GM18499 (cell line): Measurements from ENCODE around the gene GPR89B.
"Not testable (repeated sequence)": the region's sequence is repeated elsewhere in the genome, so short reads cannot be mapped to it uniquely, and the experiment has no call there.

Experiments
- ATAC-seq: cut with Tn5 transposase; IDR thresholded peaks from one replicate; pipeline ENCODE4 v1.9.1; 2021; ENCODE audit warnings: moderate number of reproducible peaks; ENCODE audit not compliant: insufficient read depth, unreplicated experiment

Gene GPR89B

GRCh38 chr1:147931137-147931536 is 2.9 kb downstream of the GPR89B start:
- not testable (repeated sequence) for ATAC-seq

- not testable (repeated sequence) for ATAC-seq
These were observed 7.1 kb downstream of the GPR89B start for GRCh38 chr1:147935296-147935695.

DNA sequence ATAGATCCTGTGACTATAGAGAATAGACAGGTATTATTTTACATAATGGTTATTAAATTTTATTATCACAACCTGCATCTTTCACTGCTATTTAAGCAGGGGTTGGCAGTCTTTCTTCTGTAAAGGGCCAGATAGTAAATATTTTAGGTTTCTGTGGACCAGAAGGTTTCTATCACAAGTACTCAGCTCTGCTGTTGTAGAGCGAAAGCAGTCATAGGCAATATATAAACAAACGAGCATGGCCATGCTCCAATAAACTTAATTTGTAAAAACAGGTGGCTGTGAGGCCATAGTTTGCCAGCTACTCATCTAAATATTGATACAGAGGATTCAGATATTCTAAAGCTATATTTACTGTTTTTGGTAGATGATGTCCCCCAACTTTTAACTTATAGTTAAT is 12.2 kb downstream of the GPR89B start:
- not testable (repeated sequence) for ATAC-seq

DNA sequence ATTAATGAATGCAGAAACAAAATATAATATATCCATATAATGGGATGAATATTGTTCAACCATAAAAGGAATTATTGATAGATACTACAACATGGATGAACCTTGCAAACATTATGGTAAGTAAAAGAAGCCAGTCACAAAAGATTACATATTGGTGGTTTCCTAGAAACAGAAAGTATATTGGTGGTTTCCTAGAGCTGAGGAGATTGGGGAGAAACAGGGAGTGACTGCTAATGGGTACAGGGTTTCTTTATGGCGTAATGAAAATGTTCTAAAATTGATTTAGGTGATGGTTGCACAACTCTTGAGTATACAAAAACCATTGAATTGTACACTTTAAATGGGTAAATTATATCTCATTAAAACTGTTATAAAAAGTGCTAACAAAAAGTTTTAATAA is 14.3 kb downstream of the GPR89B start:
- not testable (repeated sequence) for ATAC-seq

DNA sequence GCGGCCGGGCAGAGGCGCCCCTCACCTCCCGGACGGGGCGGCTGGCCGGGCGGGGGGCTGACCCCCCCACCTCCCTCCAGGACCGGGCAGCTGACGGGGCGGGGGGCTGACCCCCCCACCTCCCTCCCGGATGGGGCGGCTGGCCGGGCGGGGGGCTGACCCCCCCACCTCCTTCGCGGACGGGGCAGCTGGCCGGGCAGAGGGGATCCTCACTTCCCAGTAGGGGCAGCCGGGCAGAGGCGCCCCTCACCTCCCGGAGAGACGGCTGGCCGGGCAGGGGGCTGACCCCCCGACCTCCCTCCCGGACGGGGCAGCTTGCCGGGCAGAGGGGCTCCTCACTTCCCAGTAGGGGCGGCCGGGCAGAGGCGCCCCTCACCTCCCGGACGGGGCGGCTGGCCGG is 21.3 kb downstream of the GPR89B start:
- ATAC-seq, result not testable (repeated sequence)

DNA sequence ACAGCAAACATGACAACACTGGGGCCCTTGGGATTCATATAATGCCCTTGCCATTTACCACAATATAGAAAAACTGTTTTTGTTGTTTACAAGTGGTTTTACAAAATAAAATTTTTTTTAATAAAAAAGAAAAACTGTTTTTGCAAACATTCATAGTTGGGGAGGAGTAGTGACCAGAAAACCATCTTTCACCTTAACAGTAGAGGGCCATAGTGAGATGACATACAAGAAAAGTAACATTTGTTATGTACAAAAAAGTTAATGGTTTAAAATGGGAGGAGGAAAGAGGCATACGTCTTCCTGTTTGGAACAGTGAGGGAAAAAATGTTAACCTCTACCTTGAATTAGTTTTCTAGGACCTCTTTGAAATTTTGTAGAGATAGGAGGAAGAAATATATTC is 30.7 kb downstream of the GPR89B start:
- ATAC-seq, result not testable (repeated sequence)

DNA sequence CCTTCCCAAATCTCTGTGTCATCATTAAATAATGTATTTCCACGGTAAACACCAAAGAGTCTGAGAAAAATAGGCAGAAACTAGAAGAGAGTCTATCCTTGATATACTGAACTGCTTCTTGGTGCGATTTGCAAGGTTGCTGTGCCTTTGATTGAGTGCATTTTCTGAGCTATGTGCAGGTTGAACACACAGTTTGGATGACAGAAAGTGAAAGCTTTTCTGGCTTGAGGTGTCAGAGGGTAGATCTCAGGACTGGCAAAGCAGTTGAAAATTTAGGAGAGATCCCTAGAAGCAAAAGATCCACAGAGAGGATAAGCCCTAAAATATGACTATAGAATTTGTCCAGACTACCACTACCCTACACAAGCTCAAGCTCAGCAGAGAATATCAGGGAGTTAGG is 31.5 kb downstream of the GPR89B start:
- ATAC-seq, result not testable (repeated sequence)

DNA sequence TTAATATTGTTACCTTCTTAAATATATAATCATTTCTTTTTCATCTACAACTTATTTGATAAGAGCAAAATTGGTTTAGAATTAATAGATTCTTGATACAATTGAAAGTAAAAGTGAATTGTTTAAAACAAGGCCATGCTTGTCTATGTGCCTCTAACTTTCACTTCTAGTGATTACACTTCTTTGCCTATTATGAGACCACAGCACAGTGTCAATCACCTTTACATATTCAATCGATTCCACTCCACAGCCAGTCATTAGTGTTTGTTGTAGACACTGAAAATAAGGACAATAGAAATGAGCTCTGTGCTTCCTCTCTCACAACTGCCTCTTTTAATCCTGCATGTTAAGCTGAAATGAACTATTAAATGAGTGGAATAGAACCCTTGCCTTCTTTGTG is 36.4 kb downstream of the GPR89B start:
- not testable (repeated sequence) for ATAC-seq

DNA sequence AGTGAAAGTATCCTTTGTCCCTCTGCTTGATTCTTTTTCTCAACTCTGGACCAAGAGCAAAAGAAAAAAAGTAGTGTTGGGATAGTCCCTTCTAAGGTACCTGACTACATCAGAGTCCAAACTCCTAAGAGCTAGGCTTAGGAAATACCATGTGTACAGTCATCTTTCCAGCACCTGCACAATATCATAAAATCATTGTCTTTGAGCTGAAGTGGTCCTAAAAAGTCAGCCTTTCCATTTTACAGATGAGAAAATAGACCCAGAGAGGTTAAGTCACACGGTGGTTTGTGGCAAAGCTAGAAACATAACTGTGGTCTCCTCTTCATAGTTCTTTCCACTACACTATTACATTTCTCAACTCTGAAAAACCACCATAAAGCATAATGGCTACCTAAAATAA is 38.4 kb downstream of the GPR89B start:
- ATAC-seq, result not testable (repeated sequence)

DNA sequence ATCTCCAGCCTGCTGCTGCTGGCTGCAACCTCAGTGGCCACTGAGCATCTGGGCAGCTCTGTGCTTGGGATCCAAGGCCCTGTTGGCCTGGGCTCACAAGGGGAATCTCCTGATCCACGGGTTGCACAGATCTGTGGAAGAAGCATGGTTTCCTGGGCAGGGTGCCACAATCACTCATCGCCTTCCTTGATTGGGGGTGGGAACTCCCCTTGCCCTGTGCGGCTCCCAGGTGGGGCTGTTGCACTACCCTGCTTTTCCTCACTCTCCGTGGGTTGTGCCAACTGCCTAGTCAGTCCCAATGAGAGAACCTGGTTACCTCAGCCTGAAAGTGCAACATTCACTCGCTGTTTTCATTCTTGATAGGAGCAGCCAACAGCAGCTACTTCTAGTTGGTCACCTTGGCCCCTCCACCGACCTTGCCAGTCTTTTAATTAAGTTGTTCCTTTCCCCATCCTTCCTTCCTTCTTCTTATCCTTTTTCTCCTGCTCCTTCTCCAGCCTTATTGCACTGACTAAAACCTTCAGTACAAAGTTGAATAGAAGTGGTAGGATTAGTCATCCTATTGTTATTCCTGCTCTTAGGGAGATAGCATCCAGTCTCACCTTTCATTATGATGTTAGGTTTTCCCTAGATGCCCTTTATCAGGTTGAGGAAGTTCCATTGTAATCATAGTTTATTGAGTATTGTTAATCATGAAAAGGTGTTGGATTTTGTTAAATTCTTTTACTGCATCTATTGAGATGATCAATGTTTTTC is 50.9 kb downstream of the GPR89B start:
- not testable (repeated sequence) for ATAC-seq

- ATAC-seq, result not testable (repeated sequence)
These were observed 57.2 kb downstream of the GPR89B start for GRCh38 chr1:147985374-147985773.

DNA sequence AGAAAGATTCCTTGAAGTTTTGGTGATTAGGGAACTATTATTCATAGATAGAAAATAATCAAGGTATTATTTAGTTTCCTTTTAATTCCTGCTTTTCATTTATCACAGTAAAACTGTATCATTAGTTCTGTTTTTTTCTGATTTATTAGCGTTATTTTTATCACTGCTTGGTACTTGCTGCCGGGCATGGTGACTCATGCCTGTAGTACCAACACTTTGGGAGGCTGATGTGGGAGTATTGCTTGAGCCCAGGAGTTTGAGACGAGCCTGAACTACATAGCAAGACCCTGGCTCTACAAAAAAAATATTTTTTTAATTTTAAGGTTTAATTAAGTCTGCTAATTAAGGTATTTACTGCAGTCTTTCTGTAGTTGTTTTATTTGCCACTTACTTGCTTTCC is 59.7 kb downstream of the GPR89B start:
- not testable (repeated sequence) for ATAC-seq

DNA sequence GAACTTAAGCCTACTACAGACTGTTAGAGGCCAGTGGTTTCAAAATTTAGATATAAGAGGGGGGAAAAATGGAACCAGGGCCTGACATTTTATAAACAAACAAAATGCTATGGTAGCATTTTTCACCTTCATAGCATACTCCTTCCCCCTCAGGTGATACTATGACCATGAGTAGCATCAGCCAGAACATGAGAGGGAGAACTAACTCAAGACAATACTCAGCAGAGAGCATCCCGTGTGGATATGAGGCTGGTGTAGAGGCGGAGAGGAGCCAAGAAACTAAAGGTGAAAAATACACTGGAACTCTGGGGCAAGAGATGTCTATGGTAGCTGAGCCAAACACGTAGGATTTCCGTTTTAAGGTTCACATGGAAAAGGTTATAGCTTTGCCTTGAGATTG is 64.7 kb downstream of the GPR89B start:
- not testable (repeated sequence) for ATAC-seq

GRCh38 chr1:147993400-147993799 is 65.2 kb downstream of the GPR89B start:
- not testable (repeated sequence) for ATAC-seq

DNA sequence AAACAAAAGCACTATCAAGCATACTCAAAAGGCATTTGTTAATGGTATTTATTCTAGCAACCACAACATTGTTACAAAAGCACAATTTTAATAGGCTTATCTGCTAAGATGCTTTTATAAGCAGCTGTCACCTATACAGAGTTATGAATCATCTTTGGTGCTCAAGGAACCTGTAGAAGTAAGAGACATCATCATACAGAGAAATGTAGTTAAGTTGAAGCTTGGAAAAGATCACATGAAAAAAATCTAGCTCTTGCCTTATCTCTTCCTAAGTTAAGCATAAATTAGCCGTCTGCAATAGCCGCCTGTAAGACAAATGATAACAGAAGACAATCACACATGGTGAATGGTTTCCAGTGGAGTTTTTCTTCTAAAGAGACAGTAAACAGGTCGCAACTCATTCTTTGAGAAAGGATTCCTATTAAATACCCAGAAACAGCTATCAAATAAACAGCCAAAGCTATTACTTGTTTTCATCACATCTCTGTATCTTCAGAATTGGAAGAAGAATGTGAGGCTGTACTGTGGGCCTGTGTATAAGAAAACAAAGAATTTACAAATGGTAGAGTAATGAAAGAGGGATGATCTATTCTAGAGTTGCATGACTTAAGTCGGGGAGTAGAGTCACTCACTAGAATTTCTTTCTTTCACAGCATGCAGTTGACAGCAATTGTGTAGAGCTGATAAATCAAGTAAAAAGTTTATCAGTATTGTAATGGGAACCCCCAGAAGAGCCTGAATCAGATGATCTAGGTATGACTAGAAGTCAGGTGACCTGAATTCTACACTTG is 65.8 kb downstream of the GPR89B start:
- not testable (repeated sequence) for ATAC-seq

- not testable (repeated sequence) for ATAC-seq
These were observed 67.9 kb downstream of the GPR89B start for GRCh38 chr1:147996088-147996487.

DNA sequence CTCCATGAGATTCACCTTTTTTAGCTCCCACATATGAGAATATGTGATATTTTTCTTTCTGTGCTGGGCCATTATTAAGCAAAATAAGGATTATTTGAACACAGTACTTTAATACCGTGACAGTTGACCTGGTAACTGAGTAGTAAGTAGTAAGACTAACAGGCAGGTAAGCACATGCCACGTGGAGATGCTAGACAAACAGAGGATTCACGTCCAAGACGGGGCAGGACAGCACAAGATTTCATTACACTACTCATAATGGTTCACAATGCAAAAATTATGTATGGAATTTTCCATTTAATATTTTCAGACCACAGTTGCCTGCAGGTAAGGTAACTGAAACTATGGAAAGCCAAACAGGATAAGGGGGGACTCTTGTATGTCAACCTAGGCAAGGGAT is 79.5 kb downstream of the GPR89B start:
- ATAC-seq, result not testable (repeated sequence)

DNA sequence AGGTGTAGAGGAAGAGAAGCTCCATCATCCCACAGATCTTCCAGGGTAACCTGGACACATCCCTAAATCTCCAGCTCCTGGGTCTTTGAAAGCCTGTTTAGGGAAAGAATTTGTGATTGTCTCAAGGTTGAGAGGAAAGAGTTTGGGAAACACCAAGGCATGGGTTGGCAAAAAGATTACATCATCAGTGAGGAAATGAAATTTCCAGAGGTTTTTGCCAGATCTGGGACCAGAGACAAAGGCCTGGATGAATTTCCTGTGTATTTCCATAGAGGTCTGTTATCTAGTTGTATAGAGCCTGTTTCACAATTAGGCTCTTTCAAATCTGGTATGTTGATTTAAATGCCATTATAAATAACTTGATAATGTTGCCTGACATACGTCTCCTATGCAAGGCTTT is 82.3 kb downstream of the GPR89B start:
- ATAC-seq, result no peak

- not testable (repeated sequence) for ATAC-seq
These were observed 85.2 kb downstream of the GPR89B start for GRCh38 chr1:148013177-148014144.
